Measurements from ENCODE around the gene FAR2. TPM values are rescaled to one million over a fixed set of nuclear protein-coding genes. Genes with fewer than 3 reads are reported as not detected.

Gene FAR2
- total RNA-seq, 2 experiments from 2014 or later, result 0.73 TPM; not detected in 1

DNA sequence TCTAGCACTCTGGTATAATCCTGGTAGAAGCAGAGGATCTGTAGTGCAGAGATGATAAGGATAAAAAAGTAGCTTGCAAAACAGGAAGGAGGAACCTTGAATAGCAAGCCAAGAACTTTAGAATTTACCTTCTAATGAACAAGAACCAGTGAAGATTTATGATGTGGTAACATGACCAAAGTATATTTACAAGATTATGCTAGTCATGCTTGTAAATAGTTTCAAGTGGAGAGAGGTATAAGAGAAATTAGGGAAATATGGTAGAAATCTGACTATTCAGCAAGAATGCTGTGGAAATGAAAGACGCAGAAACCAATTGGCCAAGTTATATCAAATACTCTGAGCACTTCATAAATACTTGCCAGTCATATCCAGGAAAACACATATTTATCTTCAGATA is 184.1 kb downstream of the FAR2 start:
- Histone ChIP-seq H3K36me3 (ENCODE audit: insufficient read depth, low read length) (peaks cover 9% of the 10 kb centered on the region; the same call in 1 of the 2 replicates), H2AFZ (ENCODE audit: low read length) (no peak overlapping the region), H4K20me1 (ENCODE audit: insufficient read depth, low read length) (no peaks in the 10 kb centered on the region), H3K27ac (ENCODE audit: low read depth, low read length, poor library complexity, severe bottlenecking) (no peak overlapping the region), H3K4me2 (ENCODE audit: low read length) (no peak overlapping the region), H3K79me2 (ENCODE audit: insufficient read depth, low read depth, low read length) (no peaks in the 10 kb centered on the region), H3K9me3 (ENCODE audit: low read length) (no peaks in the 10 kb centered on the region), H3K4me1 (ENCODE audit: insufficient read depth, low read length, poor library complexity, severe bottlenecking) (no peaks in the 10 kb centered on the region), H3K9me2 (ENCODE audit: insufficient read depth, low read length) (no peaks in the 10 kb centered on the region; the same call in 1 of the 2 replicates), H3K4me3 (ENCODE audit: low read depth, low read length, poor library complexity, severe bottlenecking) (no peak overlapping the region)
- intact Hi-C loops (cut with micrococcal nuclease; ENCODE audit: unreplicated experiment), result no loop called here
- TF ChIP-seq, protein P1, sequence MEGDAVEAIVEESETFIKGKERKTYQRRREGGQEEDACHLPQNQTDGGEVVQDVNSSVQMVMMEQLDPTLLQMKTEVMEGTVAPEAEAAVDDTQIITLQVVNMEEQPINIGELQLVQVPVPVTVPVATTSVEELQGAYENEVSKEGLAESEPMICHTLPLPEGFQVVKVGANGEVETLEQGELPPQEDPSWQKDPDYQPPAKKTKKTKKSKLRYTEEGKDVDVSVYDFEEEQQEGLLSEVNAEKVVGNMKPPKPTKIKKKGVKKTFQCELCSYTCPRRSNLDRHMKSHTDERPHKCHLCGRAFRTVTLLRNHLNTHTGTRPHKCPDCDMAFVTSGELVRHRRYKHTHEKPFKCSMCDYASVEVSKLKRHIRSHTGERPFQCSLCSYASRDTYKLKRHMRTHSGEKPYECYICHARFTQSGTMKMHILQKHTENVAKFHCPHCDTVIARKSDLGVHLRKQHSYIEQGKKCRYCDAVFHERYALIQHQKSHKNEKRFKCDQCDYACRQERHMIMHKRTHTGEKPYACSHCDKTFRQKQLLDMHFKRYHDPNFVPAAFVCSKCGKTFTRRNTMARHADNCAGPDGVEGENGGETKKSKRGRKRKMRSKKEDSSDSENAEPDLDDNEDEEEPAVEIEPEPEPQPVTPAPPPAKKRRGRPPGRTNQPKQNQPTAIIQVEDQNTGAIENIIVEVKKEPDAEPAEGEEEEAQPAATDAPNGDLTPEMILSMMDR (conservative IDR thresholded peaks at IDR 0.05; ENCODE audit: low read length), result no peak
- TF ChIP-seq EZH2phosphoT487 (IDR thresholded peaks at IDR 0.05; ENCODE audit: borderline replicate concordance, low read depth, low read length), result no peak
- ChIA-PET CTCF (ENCODE audit: unreplicated experiment) (no interaction called here), POLR2A (no interaction called here)
- no TSS peak for BruUV-seq (replicated peaks)
- DNase-seq (ENCODE audit: low spot score), result no peak

DNA sequence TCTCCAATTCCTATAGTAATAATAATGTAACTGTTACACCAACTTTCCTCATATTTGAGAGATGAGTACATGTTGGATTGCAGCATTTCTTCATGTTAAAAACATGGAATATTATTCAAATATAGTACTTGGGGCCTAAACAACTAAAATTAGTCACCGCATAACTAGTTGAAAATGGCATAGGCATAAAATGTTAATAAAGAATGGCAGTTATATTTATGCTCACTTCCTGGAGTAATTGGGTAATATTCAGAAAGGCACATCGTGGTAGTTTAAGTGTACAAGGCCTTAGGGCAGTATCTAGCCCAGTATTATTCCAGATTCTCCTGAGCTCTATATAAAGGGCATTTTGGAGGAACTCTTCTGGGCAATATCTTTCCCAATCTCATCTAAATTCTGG is 185.9 kb downstream of the FAR2 start:
- Histone ChIP-seq H3K4me2 (ENCODE audit: low read length) (no peak overlapping the region), H3K9me3 (ENCODE audit: low read length) (no peaks in the 10 kb centered on the region), H3K36me3 (ENCODE audit: insufficient read depth, low read length) (peaks cover 21% of the 10 kb centered on the region), H3K27ac (ENCODE audit: low read depth, low read length, poor library complexity, severe bottlenecking) (no peak overlapping the region), H2AFZ (ENCODE audit: low read length) (no peak overlapping the region), H3K4me1 (ENCODE audit: insufficient read depth, low read length, poor library complexity, severe bottlenecking) (no peaks in the 10 kb centered on the region), H3K9me2 (ENCODE audit: insufficient read depth, low read length) (no peaks in the 10 kb centered on the region; the same call in 1 of the 2 replicates), H3K79me2 (ENCODE audit: insufficient read depth, low read depth, low read length) (no peaks in the 10 kb centered on the region), H3K4me3 (ENCODE audit: low read depth, low read length, poor library complexity, severe bottlenecking) (no peak overlapping the region), H4K20me1 (ENCODE audit: insufficient read depth, low read length) (no peaks in the 10 kb centered on the region)
- POLR2A ChIA-PET, result interaction anchor here (0.6 to 1.0 kb wide), 2 partner anchors 12 to 114 kb away, joined by 3 read pairs; no protein-coding TSS in a partner anchor
- intact Hi-C loops (cut with micrococcal nuclease; ENCODE audit: unreplicated experiment), result no loop called here
- TF ChIP-seq EZH2phosphoT487 (IDR thresholded peaks at IDR 0.05; ENCODE audit: borderline replicate concordance, low read depth, low read length), result no peak
- TF ChIP-seq, protein P1 (conservative IDR thresholded peaks at IDR 0.05; ENCODE audit: low read length), result no peak
- CTCF ChIA-PET (ENCODE audit: unreplicated experiment), result no interaction called here
- no TSS peak for BruUV-seq (replicated peaks)
- no peak for DNase-seq (ENCODE audit: low spot score)

DNA sequence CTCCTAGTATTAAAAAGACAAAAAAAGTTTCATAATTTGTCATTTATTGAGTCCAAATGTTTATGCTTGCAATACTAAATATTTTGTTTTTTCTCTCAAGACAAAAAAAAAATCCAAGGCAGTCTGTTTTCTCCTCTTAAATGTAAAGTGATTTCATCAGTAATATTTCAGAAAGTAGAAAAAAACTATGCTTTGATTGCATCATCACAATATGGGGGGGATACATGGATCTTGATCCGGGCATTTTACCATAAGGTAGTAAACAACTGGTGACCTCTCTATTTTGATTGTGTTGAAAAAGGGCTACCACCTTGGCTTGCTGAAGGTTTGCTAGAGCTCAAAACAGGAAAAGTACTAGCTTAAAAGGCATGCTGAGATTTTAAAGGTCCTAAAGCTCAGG is 188.2 kb downstream of the FAR2 start:
- no TSS peak for BruUV-seq (replicated peaks)
- no peak overlapping the region for H2AFZ ChIP-seq (ENCODE audit: low read length)
- intact Hi-C loops (cut with micrococcal nuclease; ENCODE audit: unreplicated experiment), result no loop called here
- no peak for TF ChIP-seq EZH2phosphoT487 (IDR thresholded peaks at IDR 0.05; ENCODE audit: borderline replicate concordance, low read depth, low read length)
- TF ChIP-seq, protein P1 (conservative IDR thresholded peaks at IDR 0.05; ENCODE audit: low read length), result no peak
- no peak overlapping the region for H3K27ac ChIP-seq (ENCODE audit: low read depth, low read length, poor library complexity, severe bottlenecking)
- H3K79me2 ChIP-seq (ENCODE audit: insufficient read depth, low read depth, low read length), result no peaks in the 10 kb centered on the region
- ChIA-PET POLR2A (interaction anchor here (0.6 to 1.3 kb wide), 3 partner anchors 10 to 59 kb away, joined by 3 to 5 read pairs (median 4); no protein-coding TSS in a partner anchor), CTCF (ENCODE audit: unreplicated experiment) (no interaction called here)
- no peaks in the 10 kb centered on the region for H3K4me1 ChIP-seq (ENCODE audit: insufficient read depth, low read length, poor library complexity, severe bottlenecking)
- no peak overlapping the region for H3K4me3 ChIP-seq (ENCODE audit: low read depth, low read length, poor library complexity, severe bottlenecking)
- no peaks in the 10 kb centered on the region; the same call in 1 of the 2 replicates for H3K9me2 ChIP-seq (ENCODE audit: insufficient read depth, low read length)
- no peaks in the 10 kb centered on the region for H3K9me3 ChIP-seq (ENCODE audit: low read length)
- DNase-seq (ENCODE audit: low spot score), result no peak
- H3K36me3 ChIP-seq (ENCODE audit: insufficient read depth, low read length), result peaks cover 44% of the 10 kb centered on the region
- H4K20me1 ChIP-seq (ENCODE audit: insufficient read depth, low read length), result no peaks in the 10 kb centered on the region
- H3K4me2 ChIP-seq (ENCODE audit: low read length), result no peak overlapping the region
